Suprapubic skin (tissue), 4 donors: Measurements from ENCODE around the gene WNT11. TPM values are rescaled to one million over a fixed set of nuclear protein-coding genes. Genes with fewer than 3 reads are reported as not detected.

ENCODE experiments used
- DNase-seq, 2 donors: peaks; one replicate each; pipeline ENCODE4 v3.0.0-alpha.2; 2019; ENCODE audit warnings: low spot score in 2 of 2
- H3K27ac ChIP-seq: fragments of 200-600 bp; sonication (generic); one replicate; pipeline ENCODE4 v1.5.1; 2019
- H3K27me3 ChIP-seq: fragments of 200-600 bp; sonication (generic); one replicate; pipeline ENCODE4 v1.5.1; 2019
- H3K36me3 ChIP-seq: fragments of 200-600 bp; sonication (generic); one replicate; pipeline ENCODE4 v1.5.1; 2019
- H3K4me1 ChIP-seq: fragments of 200-600 bp; sonication (generic); one replicate; pipeline ENCODE4 v1.5.1; 2019
- H3K4me3 ChIP-seq: fragments of 200-600 bp; sonication (generic); one replicate; pipeline ENCODE4 v1.5.1; 2019; ENCODE audit warnings: mild to moderate bottlenecking
- H3K9me3 ChIP-seq: fragments of 200-600 bp; sonication (generic); one replicate; pipeline ENCODE4 v1.5.1; 2019
- CTCF ChIP-seq, 2 donors: fragments of 200-600 bp in 1 of 2; fragments of 450-650 bp in 1 of 2; sonication (generic) in 1 of 2; IDR thresholded peaks; one replicate each; pipeline ENCODE4 v1.5.1; 2016 to 2019; ENCODE audit warnings: antibody characterized with exemption in 2 of 2, mild to moderate bottlenecking in 1 of 2, moderate library complexity in 1 of 2
- EP300 ChIP-seq: sonication (generic); formaldehyde crosslinking; IDR thresholded peaks from one replicate; pipeline ENCODE4 v1.6.1; 2017; ENCODE audit warnings: antibody characterized with exemption
- POLR2A ChIP-seq, 2 donors: fragments of 450-650 bp; IDR thresholded peaks; one replicate each; pipeline ENCODE4 v1.6.1; 2017; ENCODE audit warnings: antibody characterized with exemption in 2 of 2, mild to moderate bottlenecking in 2 of 2, moderate library complexity in 2 of 2
- POLR2AphosphoS5 ChIP-seq, 3 donors: sonication (generic); formaldehyde crosslinking; IDR thresholded peaks; one replicate each; pipeline ENCODE4 v1.6.1; 2017; ENCODE audit warnings: antibody characterized with exemption in 3 of 3
- WGBS: methylation state at CpG from one replicate; pipeline ENCODE4 v1.1.5; 2018; 5-methylcytosine and 5-hydroxymethylcytosine counted together
- total RNA-seq, 4 donors: library from RNA; depleted of rRNA; stranded (reverse); fragments of >200 nt; gene quantifications; one replicate each; pipeline ENCODE4 v1.1.0, GENCODE V29; 2016

The WNT11 gene
- total RNA-seq, 4 donors from 2014 or later, result 7.8 to 19.5 (median 11.0) TPM

DNA sequence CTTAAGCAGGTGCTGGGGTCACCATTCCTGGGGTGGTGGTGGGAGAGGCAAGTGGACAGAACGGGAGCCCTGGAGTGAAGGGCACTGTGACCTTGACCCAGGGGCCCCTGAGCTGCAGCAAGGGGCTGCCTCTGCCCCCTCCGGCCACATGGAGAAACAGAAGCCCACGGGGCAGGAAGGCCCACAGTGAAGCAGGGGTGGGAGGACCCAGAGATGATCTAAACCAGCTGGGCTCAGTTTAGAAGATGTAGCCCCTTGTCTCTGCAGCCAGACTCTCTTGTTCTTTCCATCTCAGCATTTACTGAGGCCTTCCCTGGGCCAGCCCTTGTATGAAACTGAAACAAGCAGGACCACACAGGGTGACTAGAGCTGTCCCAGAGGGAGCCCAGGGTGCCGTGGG, 30.5 kb downstream of the WNT11 start:
- H3K4me1 ChIP-seq, result no peaks in the 10 kb centered on the region
- 79% methylated on average over 4 of the region's 4 CpGs for WGBS
- TF ChIP-seq EP300, result no peak
- TF ChIP-seq CTCF (IDR thresholded peaks at IDR 0.05), result no peak
- no peak for TF ChIP-seq POLR2A (IDR thresholded peaks at IDR 0.05)
- TF ChIP-seq POLR2AphosphoS5 (IDR thresholded peaks at IDR 0.05), result no peak
- no peaks in the 10 kb centered on the region for H3K27me3 ChIP-seq
- H3K27ac ChIP-seq, result no peak overlapping the region
- no peaks in the 10 kb centered on the region for H3K9me3 ChIP-seq
- DNase-seq, result no peak
- H3K36me3 ChIP-seq, result no peaks in the 10 kb centered on the region
- no peak overlapping the region for H3K4me3 ChIP-seq

DNA sequence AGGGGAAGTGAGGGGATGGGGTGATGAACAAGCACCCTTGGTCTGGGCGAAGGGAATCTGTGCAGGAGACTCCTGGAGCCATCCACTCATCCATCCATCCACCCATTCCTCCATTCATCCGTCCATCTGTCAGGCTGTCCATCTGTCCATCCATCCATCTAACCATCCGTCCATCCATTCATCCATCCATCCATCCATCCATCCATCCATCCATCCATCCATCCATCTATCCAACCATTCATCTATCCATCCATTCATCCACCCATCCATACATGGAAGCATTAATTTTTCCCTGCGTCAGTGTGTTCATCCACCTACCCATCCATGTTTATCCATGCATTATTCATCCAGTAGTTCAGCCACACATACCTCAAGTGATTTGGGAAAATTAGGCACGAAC, 32.0 kb downstream of the WNT11 start:
- Histone ChIP-seq H3K4me3 (no peak overlapping the region), H3K27me3 (no peaks in the 10 kb centered on the region), H3K36me3 (no peaks in the 10 kb centered on the region), H3K27ac (no peak overlapping the region), H3K4me1 (no peaks in the 10 kb centered on the region), H3K9me3 (no peaks in the 10 kb centered on the region)
- no peak for DNase-seq
- TF ChIP-seq EP300 (no peak), POLR2AphosphoS5 (IDR thresholded peaks at IDR 0.05) (no peak), CTCF (IDR thresholded peaks at IDR 0.05) (no peak), POLR2A (IDR thresholded peaks at IDR 0.05) (no peak)
- WGBS, result 94% methylated on average over 5 of the region's 5 CpGs

GRCh38 chr11:76173663-76174062, 32.6 kb downstream of the WNT11 start:
- Histone ChIP-seq H3K27me3 (no peaks in the 10 kb centered on the region), H3K4me1 (no peaks in the 10 kb centered on the region), H3K36me3 (no peaks in the 10 kb centered on the region), H3K9me3 (no peaks in the 10 kb centered on the region), H3K4me3 (no peak overlapping the region), H3K27ac (no peak overlapping the region)
- WGBS, result 73% methylated on average over 8 of the region's 8 CpGs
- TF ChIP-seq CTCF (IDR thresholded peaks at IDR 0.05) (no peak), POLR2A (IDR thresholded peaks at IDR 0.05) (no peak), EP300 (no peak), POLR2AphosphoS5 (IDR thresholded peaks at IDR 0.05) (no peak)
- DNase-seq, result no peak

DNA sequence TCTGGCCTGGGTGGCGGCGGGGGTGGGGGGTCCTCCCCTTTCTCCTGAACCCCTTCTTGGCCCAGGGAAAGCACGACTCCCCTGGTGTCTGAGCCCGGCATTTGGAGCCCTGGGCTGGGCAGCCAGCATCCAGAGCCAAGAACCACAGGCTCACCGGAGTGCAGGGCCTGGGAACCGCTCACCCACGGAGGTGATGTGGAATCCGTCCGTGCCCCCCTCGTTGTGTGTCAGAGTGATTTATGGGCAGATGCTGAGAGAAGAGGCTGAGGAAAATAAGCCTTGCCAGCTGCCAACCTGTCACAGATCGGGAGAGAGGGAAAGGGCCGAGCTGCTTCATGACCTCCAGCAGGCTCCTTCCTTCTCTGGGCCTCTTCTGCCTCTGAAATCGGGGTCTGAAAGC, 33.7 kb downstream of the WNT11 start:
- no peak for DNase-seq
- no peak for TF ChIP-seq POLR2A (IDR thresholded peaks at IDR 0.05)
- no peak for TF ChIP-seq POLR2AphosphoS5 (IDR thresholded peaks at IDR 0.05)
- TF ChIP-seq EP300, result no peak
- no peak for TF ChIP-seq CTCF (IDR thresholded peaks at IDR 0.05)
- Histone ChIP-seq H3K36me3 (no peaks in the 10 kb centered on the region), H3K4me3 (no peak overlapping the region), H3K27ac (no peak overlapping the region), H3K27me3 (no peaks in the 10 kb centered on the region), H3K9me3 (no peaks in the 10 kb centered on the region), H3K4me1 (no peaks in the 10 kb centered on the region)
- 72% methylated on average over 11 of the region's 13 CpGs for WGBS

- DNase-seq, result no peak
- no peaks in the 10 kb centered on the region for H3K27me3 ChIP-seq
- H3K36me3 ChIP-seq, result no peaks in the 10 kb centered on the region
- no peak overlapping the region for H3K4me3 ChIP-seq
- WGBS, result 68% methylated on average over 4 of the region's 4 CpGs
- no peaks in the 10 kb centered on the region for H3K9me3 ChIP-seq
- no peak overlapping the region for H3K27ac ChIP-seq
- H3K4me1 ChIP-seq, result no peaks in the 10 kb centered on the region
- TF ChIP-seq POLR2AphosphoS5 (IDR thresholded peaks at IDR 0.05) (no peak), POLR2A (IDR thresholded peaks at IDR 0.05) (no peak), EP300 (no peak), CTCF (IDR thresholded peaks at IDR 0.05) (no peak)
These were observed 35.8 kb downstream of the WNT11 start for GRCh38 chr11:76170468-76170867.
